ENCODE results near the gene GPRIN1. TPM values are rescaled to one million over a fixed set of nuclear protein-coding genes. Genes with fewer than 3 reads are reported as not detected.
A peak's percentile ranks its signal among the peaks of the same experiment; 100 is the strongest.

Gene GPRIN1
- total and polyA plus RNA-seq, 2 donors (not counting 1 experiment from before 2014, with no cell fraction given), result 0.72 to 2.1 TPM

- Histone ChIP-seq H2AFZ (ENCODE audit: insufficient read depth, low read depth, low read length, poor library complexity, severe bottlenecking) (no peak overlapping the region), H3K27ac (ENCODE audit: low read length in 2 of 2) (no peak overlapping the region), H3K4me3 (ENCODE audit: control extremely low read depth in 1 of 5, extremely low read depth in 1 of 5, insufficient read depth in 1 of 5, low read depth in 2 of 5, low read length in 4 of 5) (no peak overlapping the region), H3K79me2 (ENCODE audit: control insufficient read depth, insufficient read depth, low read length) (no peaks in the 10 kb centered on the region), H3K9ac (ENCODE audit: low read length) (no peak overlapping the region), H4K20me1 (ENCODE audit: control insufficient read depth, insufficient read depth, low read length, poor library complexity, severe bottlenecking) (no peaks in the 10 kb centered on the region), H3K27me3 (replicated peaks in 1 of 4; ENCODE audit: control extremely low read depth in 1 of 4, control insufficient read depth in 3 of 4, insufficient read depth in 4 of 4, low read length in 3 of 4) (peaks cover 0 to 17% (median 6%) of the 10 kb centered on the region in 4 experiments), H3K4me1 (ENCODE audit: control insufficient read depth in 2 of 2, insufficient read depth in 2 of 2, low read length in 2 of 2) (peaks cover 4 to 9% of the 10 kb centered on the region in 2 donors), H3K4me2 (replicated peaks; ENCODE audit: low read depth, low read length, poor library complexity, severe bottlenecking) (no peak overlapping the region), H3K36me3 (replicated peaks in 1 of 2; ENCODE audit: control extremely low read depth in 1 of 2, control insufficient read depth in 1 of 2, extremely low read depth in 1 of 2, insufficient read depth in 2 of 2, low read length in 1 of 2) (no peaks in the 10 kb centered on the region), H3K9me3 (ENCODE audit: control extremely low read depth in 1 of 3, control insufficient read depth in 2 of 3, insufficient read depth in 1 of 3, low read length in 2 of 3) (peaks cover 0 to 2% (median 0%) of the 10 kb centered on the region in 3 donors)
- H3K4me3 Mint-ChIP-seq, result peak overlapping the region; percentile 98
- H3K27me3 Mint-ChIP-seq, result peaks cover 14% of the 10 kb centered on the region
- ATAC-seq (ENCODE audit: low read depth) (no peak), DNase-seq (no peak)
- ChIA-PET POLR2A (interaction anchor here (0.6 kb wide), 1 partner anchor 58 kb away, joined by 3 read pairs; no protein-coding TSS in a partner anchor), CTCF (interaction anchor here (1.1 to 1.4 kb wide), 2 partner anchors 22 to 51 kb away, joined by 3 to 7 read pairs; partner anchors contain the start of genes EIF4E1B and SNCB)
- H3K4me1 Mint-ChIP-seq, result peaks cover 12% of the 10 kb centered on the region
- intact Hi-C loops (cut with micrococcal nuclease), result no loop called here
- TF ChIP-seq CTCF (IDR thresholded peaks at IDR 0.05) (no peak), EZH2 (IDR thresholded peaks at IDR 0.05; ENCODE audit: borderline replicate concordance, insufficient read depth, low read depth, low read length, poor library complexity, severe bottlenecking) (no peak)
- no peak overlapping the region for H3K27ac Mint-ChIP-seq
- H3K9me3 Mint-ChIP-seq (ENCODE audit: insufficient read depth), result no peaks in the 10 kb centered on the region
- WGBS (ENCODE audit: insufficient coverage), result 95% methylated on average over 4 of the region's 4 CpGs
Observed at GRCh38 chr5:176608142-176608705, 1.7 kb downstream of the GPRIN1 start.

DNA sequence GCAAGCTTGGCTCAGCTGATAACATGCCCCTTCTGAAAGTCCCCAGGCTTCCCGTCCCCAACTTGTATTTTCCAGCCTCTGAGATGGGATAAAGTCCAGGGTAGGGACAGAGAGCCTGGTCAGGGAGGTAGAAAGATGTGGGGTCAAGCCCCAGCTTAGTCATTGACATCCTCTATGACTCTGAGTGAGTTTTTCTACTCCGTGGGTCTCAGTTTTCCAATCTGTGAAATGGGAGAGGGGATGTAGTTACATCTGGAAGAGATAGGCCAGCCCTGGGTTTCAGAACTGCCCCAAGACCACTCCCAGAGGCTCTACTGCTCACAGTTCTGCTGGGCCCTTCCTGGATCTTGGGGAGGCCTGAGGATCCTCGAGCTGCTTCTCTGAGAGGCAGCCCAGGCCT is 3.1 kb downstream of the GPRIN1 start:
- peaks cover 0 to 10% (median 3%) of the 10 kb centered on the region in 4 experiments for H3K27me3 ChIP-seq (replicated peaks in 1 of 4; ENCODE audit: control extremely low read depth in 1 of 4, control insufficient read depth in 3 of 4, insufficient read depth in 4 of 4, low read length in 3 of 4)
- H3K4me3 Mint-ChIP-seq, result no peak overlapping the region
- H3K9me3 Mint-ChIP-seq (ENCODE audit: insufficient read depth), result no peaks in the 10 kb centered on the region
- H3K79me2 ChIP-seq (ENCODE audit: control insufficient read depth, insufficient read depth, low read length), result no peaks in the 10 kb centered on the region
- no peak overlapping the region for H2AFZ ChIP-seq (ENCODE audit: insufficient read depth, low read depth, low read length, poor library complexity, severe bottlenecking)
- H3K9ac ChIP-seq (ENCODE audit: low read length), result no peak overlapping the region
- peaks cover 12% of the 10 kb centered on the region for H3K4me1 Mint-ChIP-seq
- ATAC-seq (ENCODE audit: low read depth) (no peak), DNase-seq (no peak)
- H3K36me3 ChIP-seq (replicated peaks in 1 of 2; ENCODE audit: control extremely low read depth in 1 of 2, control insufficient read depth in 1 of 2, extremely low read depth in 1 of 2, insufficient read depth in 2 of 2, low read length in 1 of 2), result no peaks in the 10 kb centered on the region
- H3K27me3 Mint-ChIP-seq, result peaks cover 6% of the 10 kb centered on the region
- intact Hi-C loops (cut with micrococcal nuclease), result no loop called here
- WGBS (ENCODE audit: insufficient coverage), result 100% methylated on average over 3 of the region's 3 CpGs
- no peak overlapping the region for H3K4me2 ChIP-seq (replicated peaks; ENCODE audit: low read depth, low read length, poor library complexity, severe bottlenecking)
- no peak overlapping the region for H3K4me3 ChIP-seq (ENCODE audit: control extremely low read depth in 1 of 5, extremely low read depth in 1 of 5, insufficient read depth in 1 of 5, low read depth in 2 of 5, low read length in 4 of 5)
- H3K27ac Mint-ChIP-seq, result no peak overlapping the region
- H3K27ac ChIP-seq (ENCODE audit: low read length in 2 of 2), result no peak overlapping the region
- H4K20me1 ChIP-seq (ENCODE audit: control insufficient read depth, insufficient read depth, low read length, poor library complexity, severe bottlenecking), result no peaks in the 10 kb centered on the region
- peaks cover 0 to 2% (median 0%) of the 10 kb centered on the region in 3 donors for H3K9me3 ChIP-seq (ENCODE audit: control extremely low read depth in 1 of 3, control insufficient read depth in 2 of 3, insufficient read depth in 1 of 3, low read length in 2 of 3)
- TF ChIP-seq CTCF (IDR thresholded peaks at IDR 0.05) (no peak), EZH2 (IDR thresholded peaks at IDR 0.05; ENCODE audit: borderline replicate concordance, insufficient read depth, low read depth, low read length, poor library complexity, severe bottlenecking) (no peak)
- ChIA-PET CTCF (no interaction called here), POLR2A (no interaction called here)
- H3K4me1 ChIP-seq (ENCODE audit: control insufficient read depth in 2 of 2, insufficient read depth in 2 of 2, low read length in 2 of 2), result peaks cover 4 to 9% of the 10 kb centered on the region in 2 donors

All from B cell (primary cell).